EH (cell line): ENCODE data around the gene KRT3.
A peak's percentile ranks its signal among the peaks of the same experiment; 100 is the strongest.

Experiments used
- DNase-seq: peaks from one replicate; pipeline ENCODE4 v3.0.0-alpha.2; 2015; ENCODE audit warnings: low read depth

KRT3 gene

DNA sequence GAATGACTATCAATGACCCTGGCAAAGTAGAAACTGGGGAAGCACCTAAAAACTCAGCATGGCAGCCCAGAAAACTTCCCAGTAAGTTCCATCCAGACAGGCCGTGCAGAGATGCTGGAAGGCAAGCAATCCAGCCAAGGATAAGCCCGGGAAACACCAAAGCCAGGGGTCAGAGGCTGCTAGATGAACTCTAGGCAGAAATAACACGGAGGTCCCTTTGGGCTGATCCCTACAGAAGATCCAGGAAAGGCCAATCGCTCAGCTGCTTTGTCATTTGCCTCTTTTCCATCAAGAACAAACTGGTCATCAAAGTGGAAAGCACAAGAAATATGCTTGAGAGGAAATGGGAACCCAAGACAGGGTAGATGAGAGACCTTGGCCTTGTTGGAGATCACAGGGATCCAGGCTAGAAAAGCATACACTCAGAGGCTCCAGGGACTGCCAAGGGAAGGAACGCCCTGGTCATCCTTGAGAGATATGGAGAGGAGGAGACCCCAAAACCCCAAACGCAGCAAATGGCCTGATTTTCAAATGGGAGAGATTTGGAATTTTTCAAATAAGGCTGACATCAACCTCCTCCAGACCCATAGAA is 31.7 kb upstream of the KRT3 start:
- DNase-seq, result no peak

DNA sequence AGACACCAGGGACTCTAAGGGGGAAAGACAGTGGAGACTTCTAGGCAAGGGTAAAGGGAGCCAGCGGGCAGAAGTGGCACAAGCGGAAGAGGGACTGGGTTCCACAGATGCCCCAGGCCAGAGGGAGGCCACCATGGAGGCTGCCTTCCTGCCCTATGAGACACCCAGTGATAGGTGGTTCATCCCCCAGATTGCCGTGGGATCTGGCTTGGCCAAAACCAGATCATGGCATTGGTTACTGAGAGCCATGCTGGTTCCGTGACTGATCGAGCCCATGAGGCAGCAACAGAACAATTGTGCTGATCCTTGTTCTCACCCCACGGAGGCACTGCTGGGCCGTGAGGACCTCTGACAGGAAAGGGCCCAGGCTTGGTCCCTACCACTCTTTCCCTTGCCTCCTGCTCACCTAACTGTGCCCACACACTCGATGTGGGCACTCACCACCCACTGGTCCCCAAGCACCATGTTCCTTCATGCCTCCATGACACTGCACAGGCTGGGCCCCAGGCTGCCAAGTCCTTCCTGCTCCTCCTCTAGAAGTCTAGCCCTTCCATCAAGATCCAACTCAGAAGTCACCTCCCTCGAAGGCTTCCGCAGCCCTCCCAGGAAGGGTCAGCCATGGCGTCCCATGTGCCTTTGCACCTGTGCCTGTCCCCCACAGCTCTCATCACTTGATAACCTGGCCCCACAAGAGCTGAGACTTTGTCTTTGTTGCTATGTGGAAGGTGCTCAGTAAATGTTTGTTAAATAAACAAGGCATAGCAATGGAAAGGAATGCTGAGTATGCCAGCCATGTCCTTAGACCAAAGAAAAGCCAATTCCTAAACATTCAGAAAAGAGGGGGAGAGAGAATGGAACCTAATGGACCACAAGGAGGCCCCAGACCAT is 30.9 kb upstream of the KRT3 start:
- DNase-seq, result peak; percentile 37

DNA sequence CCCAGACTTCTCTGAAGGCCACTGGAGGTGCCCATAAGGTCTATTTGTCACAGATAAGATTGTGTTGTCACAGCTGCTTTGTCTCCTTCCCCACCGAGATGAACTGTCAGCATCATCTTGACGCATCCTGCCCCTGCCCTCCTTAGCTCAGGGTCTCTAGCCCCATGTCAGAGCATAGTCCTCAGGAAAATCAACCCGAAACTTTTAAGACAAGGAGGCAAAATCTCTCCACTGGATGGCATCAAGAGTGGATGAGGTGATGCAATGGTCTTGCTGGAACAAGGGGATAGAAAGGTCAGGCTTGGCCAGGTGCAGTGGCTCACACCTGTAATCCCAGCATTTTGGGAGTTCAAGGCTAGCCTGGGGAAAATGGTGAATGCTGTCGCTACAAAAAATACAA is 30.0 kb upstream of the KRT3 start:
- DNase-seq, result no peak

DNA sequence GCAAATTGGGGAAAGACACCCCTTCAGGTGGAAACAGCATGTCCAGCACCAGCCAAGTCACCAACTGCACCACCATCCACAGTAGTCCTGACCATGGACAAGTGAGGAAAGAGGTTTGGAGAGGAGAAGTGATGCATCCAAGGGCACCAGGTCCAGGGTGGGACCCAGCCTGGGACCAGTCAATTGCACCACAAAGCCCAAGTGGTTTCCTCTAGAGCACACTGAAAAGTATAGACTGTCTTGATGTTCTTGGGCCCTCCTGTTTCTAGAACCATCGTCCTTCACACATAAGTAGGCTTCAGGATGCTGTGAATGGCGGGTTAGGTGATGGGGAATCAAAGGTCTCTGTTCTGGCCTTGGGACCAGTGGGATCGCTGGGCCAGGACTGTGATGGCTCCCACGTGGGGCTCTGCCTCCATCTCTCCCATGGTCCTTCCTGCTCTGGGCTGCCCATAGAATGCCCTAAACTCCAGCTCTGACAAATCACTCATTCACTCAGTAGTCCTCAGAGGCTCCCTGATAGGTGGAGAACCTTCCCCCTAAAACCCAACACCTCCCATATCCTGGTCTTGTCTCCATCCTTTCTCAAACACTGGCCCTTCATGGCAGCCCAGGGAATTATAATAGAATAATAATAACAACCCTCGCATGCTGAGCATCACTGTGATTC is 29.0 kb upstream of the KRT3 start:
- no peak for DNase-seq

DNA sequence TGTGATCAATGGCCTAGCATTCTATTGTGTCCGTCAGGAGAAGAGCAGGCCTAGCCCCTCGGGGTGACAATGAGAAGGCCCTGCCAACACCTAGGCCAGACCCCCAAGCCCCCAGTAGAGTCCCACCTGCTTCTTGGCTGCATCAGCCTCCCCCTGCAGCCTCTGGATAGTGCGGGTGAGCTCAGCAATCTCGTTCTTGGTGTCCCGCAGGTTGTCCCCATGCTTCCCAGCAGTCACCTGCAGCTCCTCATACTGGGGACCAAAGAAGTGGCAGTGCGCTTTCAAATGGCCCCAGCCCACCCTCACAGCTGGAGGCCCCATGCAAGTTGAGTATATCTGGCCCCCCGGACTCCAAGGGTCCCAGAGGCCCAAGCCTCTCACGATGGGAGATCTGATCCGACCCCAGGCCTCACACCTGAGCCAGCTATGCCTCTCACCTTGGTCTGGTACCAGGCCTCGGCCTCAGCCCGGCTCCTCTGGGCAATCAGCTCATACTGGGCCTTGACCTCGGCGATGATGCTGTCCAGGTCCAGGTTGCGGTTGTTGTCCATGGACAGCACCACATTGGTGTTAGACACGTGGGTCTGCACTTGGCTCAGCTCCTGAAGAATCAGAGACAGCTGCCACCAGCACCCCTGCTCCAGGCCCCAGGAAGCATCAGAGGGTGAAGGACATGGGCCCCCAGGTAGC is 28.0 kb upstream of the KRT3 start:
- DNase-seq, result no peak

DNA sequence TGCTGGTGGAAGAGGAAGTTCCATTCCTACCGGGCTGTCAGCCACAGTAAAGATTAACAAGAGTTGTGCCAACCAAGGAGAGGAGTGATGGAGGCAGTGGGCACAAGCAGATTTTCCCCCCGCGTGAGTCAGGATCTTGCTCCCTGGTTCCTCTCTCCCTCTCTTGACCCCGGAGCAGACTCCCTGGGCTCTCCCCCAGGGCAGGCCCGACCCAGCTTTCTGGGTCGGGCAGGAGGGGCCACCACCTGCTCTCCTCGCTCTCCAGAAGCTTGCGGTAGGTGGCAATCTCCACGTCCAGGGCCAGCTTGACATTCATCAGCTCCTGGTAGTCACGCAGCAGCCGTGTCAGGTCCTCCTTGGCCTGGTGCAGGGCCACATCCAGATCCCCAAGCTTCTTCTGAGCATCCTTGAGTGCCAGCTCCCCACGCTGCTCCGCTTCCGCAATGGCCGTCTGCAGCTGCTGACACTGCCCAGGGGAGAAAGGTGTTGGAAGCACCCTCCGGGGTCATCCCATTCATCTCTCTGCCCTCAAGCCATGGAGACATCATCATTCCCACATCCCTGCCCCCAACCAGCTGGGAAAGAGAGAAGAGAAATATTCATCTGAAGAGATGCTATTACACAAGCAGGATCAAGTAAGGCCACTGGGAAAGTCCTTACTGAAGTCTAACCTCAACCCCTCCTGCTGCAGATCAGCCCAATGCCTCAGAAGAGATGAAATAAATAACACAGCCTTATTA is 27.0 kb upstream of the KRT3 start:
- DNase-seq, result no peak

DNA sequence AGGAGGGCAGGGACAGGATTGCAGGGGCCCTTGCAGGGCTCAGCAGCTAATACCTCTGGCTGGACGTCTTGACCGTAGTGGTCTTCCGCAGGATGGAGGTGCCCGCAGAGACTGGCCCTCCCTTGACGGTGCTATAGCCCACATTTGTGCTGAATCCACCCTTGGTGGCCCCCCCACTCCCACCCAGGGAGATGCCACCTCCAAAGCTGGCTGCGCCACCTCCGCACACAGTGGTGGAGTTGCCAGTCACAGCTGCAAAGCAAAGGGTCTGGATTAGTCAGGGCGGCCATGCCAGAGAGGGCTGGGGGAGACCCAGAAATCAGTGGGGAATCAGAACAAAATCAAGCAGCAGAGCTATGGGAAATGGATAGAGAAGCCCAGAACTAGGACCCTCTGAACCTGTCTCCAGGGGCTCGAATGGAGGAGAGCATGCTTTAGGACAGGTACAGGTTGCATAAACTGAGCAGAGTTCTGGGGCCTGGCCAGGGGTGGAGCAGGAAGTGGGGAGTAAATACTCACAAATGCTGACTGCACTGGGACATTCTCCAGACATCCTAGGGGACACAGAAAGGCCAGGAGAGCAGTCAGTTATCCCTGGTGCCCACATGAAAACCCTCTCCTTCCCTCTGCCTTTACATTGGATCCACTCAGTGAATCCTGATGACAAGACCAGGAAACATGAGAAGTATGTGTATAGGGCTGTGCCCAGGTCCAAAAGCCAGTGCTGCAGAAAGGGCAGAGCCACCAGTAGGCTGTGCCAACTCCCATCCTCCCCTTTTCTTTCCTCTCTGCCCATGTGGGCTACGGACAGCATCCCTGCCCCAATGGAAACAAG is 26.1 kb upstream of the KRT3 start:
- DNase-seq, result peak; percentile 53

DNA sequence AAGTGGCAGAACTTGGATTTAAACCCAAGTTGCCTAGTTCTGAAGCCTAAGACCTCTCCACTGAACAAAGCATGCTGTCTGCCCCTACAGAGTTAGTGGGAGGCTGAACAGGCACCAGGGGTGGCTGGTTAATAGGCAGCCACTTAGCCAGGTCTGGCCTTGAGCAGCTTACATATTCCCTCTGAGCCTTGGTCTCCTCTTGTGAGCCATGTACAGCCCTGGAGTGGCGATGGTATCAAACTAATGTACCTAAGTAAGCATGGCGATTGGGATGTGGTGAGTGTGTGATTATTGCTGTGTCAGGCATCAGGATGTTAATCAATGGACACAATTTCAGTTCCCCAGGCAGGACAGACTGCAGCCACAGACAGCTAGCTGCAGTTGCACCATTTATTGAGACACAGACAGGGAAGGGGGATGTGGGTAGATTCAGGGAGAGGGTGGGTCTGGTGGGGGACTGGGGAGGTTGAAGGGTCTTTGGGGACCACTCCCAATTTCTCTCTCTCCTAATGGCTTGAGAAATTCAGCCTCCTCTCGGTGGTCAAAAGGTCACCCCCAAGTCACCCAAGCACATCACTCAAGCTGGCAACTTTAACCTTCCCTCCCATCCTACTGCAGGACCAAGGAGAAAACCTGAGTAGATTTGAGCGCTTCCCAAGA is 25.3 kb upstream of the KRT3 start:
- DNase-seq, result no peak

DNA sequence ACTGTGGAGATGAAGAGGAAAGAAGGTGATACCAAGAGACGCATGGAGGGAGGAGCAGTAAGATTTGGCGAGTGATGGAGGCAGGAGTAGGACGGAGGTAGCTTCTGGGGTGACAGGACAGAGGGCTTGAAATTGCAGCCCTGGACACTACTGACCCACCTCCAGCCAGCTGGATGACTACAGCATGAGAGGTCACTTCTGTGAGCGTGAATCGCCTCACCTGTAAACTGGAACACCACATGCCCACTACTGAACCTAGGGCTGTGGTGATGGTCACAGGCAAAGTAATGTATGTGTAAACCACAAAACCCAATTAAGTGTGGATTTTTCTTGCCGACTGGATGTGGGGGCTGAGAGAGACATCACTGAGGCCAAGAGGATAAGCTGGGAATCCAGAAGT is 24.6 kb upstream of the KRT3 start:
- DNase-seq, result no peak

DNA sequence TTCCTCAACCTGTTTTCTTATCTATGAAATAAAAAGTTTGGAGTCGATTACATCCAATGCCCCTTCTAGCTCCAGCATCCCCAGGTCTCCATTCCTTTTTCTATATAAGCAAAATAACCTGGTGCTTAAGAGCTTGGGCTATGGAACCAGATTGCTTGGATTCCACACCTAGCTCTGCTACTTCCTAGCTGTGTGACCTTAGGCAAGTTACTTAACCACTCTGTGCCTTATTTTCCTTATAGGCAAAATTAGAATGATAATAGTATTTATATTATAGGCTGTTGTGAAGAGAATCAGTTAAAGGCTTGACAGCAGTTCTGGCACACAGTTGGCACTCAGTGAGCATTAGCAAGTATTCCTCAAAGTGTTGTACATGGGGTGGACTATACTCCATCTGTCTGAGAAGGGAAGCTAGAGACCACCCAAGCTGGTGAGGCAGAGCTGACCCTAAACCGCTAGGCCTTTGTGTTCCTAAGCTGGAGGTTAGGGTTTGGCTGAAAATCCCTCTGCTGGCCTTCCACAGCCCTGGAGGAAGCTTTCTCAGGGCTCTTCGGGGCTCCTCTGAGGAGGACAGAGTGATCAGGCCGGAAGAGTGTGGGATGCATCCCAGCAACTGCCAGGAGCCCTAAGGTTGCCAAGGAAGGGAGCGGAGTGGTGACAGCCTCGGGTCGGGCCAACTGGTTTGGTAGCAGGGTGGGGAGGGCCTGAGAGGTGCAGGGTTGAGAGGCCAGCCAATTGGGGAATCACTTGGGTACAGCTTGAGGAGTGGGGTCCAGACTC is 24.0 kb upstream of the KRT3 start:
- no peak for DNase-seq

DNA sequence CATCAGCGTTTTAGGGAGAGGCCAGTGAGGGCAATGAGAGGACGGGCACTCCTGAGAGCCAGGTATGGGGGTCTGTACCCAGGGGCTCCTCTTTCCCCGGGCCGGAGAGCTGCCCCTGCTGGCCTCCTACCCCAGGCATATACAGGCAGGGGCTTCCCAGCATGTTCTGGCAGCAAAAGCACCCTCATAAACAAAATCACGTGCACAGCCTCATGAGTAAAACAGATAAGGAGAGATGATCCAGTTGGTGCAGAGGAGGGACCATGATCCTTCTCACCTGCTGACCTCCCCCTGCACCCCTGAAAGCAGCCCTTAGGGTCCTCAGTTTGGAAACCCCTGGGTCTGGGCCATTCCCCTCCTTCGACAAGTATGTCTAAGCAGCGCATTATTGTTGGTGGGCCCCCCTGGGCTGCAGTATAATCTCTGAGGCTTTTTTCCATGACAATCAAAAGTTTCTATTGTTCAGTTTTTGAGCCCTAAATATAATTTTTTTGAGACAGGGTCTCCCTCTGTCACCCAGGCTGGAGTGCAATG is 23.0 kb upstream of the KRT3 start:
- DNase-seq, result no peak

DNA sequence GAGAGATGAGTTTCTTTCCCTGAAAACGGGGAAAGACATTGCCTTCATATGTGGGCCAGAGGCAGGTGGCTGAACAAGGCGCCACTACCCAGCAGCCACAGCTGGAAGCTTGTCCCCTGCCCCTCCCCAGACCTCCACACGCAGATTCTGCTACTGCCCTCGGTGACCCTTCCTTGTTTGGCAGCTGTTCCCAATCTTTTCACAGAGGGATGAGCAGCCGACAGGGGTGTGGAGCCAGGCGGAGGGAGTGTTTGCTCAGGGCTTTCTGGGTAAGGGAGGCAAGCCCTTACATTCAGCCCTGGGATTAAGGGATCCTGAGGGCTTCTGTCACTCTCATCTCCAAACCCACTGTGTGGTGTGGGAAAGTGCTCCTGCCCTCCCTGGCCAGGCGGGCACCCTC is 22.5 kb upstream of the KRT3 start:
- DNase-seq, result no peak

DNA sequence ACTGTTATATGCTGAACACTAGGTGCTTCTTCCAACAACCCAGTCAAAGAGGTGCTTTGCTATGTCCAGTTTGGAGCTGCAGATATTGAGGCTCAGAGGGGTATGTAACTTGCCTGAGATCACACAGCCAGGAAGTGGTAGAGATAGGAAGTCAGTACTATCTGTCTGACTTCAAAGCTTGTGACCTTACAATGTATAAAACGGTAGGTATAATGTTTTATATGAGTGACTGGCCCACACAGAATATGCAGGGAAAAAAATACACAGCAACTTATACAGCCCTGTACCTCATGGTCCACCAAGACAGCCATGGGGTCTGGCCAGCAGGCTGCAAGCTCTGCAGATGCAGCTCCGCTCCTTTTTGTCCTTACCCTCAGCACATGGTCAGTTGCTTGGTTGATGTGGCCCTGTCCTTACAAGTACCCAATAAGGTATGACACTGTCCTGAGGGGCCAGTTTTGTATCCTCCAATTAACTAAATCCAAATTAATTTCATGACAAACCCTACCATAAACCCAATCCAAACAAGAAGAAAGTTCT is 21.9 kb upstream of the KRT3 start:
- no peak for DNase-seq

DNA sequence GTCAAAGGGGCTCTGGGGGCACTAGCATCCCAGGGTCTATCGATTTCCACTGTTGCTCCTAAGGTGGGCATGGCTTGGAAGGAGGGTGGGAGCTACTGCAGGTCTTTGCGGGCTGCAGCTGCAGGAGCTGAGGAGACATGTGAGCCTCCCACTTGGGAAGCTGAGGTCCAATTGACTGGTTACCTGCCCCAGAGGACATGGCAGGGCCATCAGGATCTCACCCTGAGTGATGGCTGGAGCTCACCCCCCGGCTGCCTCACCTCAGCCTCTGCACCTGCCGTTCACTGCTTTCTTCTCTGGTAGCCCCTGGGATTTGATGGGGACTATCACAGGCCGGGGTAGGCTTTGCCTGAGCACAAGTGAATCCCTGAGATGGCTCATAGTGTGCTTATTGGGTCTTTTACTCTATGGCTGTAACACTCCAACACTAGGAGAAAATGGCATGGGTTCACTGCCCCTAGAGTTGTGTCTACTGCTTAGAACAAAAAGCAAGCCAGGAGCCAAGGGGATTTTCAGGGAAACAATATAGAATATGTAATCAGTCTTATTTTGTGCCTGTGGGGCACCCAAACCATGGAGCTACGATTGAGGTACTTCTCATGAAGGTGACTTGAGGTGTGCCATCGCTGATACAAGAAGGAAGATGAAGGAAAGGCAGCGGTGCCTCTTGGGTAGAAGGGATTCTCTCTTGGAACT is 21.2 kb upstream of the KRT3 start:
- no peak for DNase-seq

DNA sequence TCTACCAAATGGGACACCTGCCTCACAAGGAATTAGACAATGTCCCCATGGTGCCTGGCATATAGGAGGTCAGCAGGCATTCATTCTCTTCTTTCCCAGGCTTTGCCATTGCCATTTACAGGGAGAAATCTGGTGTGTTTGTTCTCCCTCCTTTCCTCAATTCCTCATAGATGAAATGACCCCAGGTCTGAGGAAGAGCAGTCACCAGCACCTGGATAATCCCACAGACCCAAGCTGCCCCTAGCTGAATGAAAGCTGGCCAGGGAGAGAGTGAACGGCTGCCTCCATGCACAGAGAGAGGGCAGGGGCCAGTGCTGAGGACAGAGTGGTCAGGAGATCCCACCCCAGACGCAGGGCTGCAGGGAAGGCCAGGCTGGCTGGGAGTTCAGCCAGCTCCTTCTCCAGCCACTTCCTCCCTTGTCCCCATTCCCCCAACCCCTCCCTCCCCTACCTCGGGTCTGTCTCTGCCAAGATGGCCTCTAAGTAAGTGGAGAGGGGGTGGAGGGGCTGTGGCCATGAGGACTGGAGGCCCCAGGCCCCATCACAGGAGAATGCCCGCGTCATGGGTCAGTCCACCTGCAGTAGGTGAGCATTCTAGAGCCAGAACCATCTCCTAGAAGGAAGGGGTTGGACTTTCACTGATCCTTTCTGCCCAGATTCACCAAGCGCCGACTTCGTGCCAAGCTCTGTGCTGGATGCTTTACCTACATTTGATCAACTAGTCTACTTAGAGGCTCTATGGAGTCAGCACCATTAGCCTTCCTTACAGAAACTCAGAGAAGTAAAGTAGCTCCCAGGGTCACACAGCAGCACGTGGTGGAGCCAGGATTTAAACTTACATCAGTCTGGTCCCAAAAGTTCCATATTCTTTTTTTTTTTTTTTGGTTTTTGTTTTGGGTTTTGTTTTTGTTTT is 20.0 kb upstream of the KRT3 start:
- no peak for DNase-seq

DNA sequence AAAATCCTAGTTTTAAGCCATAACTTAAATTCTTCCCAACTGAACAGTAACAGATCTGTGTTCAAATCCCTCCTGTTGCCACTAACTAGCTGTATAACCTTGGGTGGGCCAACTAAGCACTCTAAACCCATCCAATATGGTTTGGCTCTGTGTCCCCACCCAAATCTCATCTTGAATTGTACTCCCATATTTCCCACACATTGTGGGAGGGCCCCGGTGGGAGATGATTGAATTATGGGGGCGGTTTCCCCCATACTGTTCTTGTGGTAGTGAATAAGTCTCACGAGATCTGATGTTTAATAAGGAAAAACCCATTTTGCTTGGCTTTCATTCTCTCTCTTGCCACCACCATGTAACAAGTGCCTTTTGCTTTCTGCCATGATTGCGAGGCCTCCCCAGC is 19.2 kb upstream of the KRT3 start:
- no peak for DNase-seq

DNA sequence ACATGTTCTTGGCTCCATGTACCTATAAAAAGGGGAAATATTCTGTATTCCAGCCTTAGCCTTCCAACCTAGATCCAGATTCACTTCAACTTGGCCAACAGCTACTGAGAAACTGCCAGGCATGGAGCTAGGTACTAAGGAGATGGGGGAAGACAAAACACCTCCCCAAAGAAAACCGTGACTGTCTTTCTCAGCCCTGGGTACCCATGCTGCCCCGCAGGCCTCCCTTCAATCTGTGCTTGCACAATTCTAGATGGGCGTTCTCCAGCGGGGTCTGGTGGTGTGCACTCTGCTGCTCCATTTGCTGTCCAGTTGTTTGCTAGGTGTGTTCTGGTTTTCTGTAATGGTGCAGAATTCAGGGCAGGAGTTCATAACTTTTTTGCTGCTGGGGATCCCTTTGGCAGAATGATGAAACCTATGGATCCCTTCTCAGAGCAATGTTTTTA is 18.8 kb upstream of the KRT3 start:
- no peak for DNase-seq
